PFSK-1 (cell line): ENCODE measurements around the gene BOD1.

Experiments used
- FOXP2 ChIP-seq: optimal IDR thresholded peaks from 2 replicates; pipeline ENCODE3; 2011; ENCODE audit warnings: borderline replicate concordance, control low read depth, inconsistent platforms; ENCODE audit not compliant: insufficient read depth; ENCODE audit errors: extremely low read length, extremely low read depth
- POLR2AphosphoS5 ChIP-seq: IDR thresholded peaks from 2 replicates; pipeline ENCODE4 v1.6.1; 2012; ENCODE audit warnings: low read depth, mild to moderate bottlenecking, control low read depth, low read length, moderate library complexity
- REST ChIP-seq, 2 experiments: IDR thresholded peaks; 2 replicates each; pipeline versions ENCODE4 v1.6.1 to v1.8.0; 2011 to 2012; ENCODE audit warnings: low read depth in 2 of 2, low read length in 2 of 2, control low read depth in 1 of 2, inconsistent platforms in 1 of 2, mild to moderate bottlenecking in 1 of 2, moderate library complexity in 1 of 2; ENCODE audit not compliant: insufficient read depth in 1 of 2
- SIN3A ChIP-seq: IDR thresholded peaks from 2 replicates; pipeline ENCODE4 v1.6.1; 2012; ENCODE audit warnings: mild to moderate bottlenecking, low read length, moderate library complexity, borderline replicate concordance; ENCODE audit not compliant: insufficient read depth
- TAF1 ChIP-seq: IDR thresholded peaks from 2 replicates; pipeline ENCODE4 v1.6.1; 2012; ENCODE audit warnings: low read length, control low read depth, borderline replicate concordance; ENCODE audit not compliant: insufficient read depth

- TF ChIP-seq SIN3A (no peak), POLR2AphosphoS5 (no peak), REST (IDR thresholded peaks at IDR 0.05; ENCODE audit: insufficient read depth in 1 of 2, low read depth in 2 of 2, low read length in 2 of 2) (no peak), TAF1 (no peak), FOXP2 (no peak)
Measured at GRCh38 chr5:173604141-173604540, 12.3 kb downstream of the BOD1 start.
